AG04449 (cell line): ENCODE measurements around the gene CLCNKA.

Source experiments
- CTCF ChIA-PET: fragments of 350-600 bp; formaldehyde crosslinking; extraction: SDS; loops from one replicate; lab custom pipeline; 2021; ENCODE audit warnings: antibody characterized with exemption; lab: Yijun Ruan, JAX
- POLR2A ChIA-PET: fragments of 400-600, 350-600 bp; formaldehyde crosslinking; extraction: SDS; loops from one replicate; lab custom pipeline; 2020; ENCODE audit warnings: antibody characterized with exemption, inconsistent platforms; lab: Yijun Ruan, JAX
- DNase-seq: peaks from one replicate; pipeline ENCODE4 v3.0.0-alpha.2; 2010; ENCODE audit warnings: low read depth, low spot score
- H3K4me3 ChIP-seq: 2 replicates; pipeline ENCODE4 v1.5.1; 2011; ENCODE audit warnings: low read depth, mild to moderate bottlenecking, control low read depth, low read length
- TF ChIP-seq, protein P1 (sequence below): IDR thresholded peaks from one replicate; pipeline ENCODE4 v1.5.1; 2011; ENCODE audit warnings: mild to moderate bottlenecking, moderate library complexity, low read length, control low read depth, inconsistent platforms; ENCODE audit not compliant: insufficient read depth; ENCODE audit errors: missing control alignments

CLCNKA gene

GRCh38 chr1:16072616-16073484 is 51.0 kb downstream of the CLCNKA start:
- ChIA-PET POLR2A (no interaction called here), CTCF (interaction anchor here (0.6 to 22.9 kb wide), 33 partner anchors 4 to 292 kb away, joined by 3 to 1006 read pairs (median 4); partner anchors contain the start of genes CPLANE2, FAM131C, FBXO42 and HSPB7)
- TF ChIP-seq, protein P1, sequence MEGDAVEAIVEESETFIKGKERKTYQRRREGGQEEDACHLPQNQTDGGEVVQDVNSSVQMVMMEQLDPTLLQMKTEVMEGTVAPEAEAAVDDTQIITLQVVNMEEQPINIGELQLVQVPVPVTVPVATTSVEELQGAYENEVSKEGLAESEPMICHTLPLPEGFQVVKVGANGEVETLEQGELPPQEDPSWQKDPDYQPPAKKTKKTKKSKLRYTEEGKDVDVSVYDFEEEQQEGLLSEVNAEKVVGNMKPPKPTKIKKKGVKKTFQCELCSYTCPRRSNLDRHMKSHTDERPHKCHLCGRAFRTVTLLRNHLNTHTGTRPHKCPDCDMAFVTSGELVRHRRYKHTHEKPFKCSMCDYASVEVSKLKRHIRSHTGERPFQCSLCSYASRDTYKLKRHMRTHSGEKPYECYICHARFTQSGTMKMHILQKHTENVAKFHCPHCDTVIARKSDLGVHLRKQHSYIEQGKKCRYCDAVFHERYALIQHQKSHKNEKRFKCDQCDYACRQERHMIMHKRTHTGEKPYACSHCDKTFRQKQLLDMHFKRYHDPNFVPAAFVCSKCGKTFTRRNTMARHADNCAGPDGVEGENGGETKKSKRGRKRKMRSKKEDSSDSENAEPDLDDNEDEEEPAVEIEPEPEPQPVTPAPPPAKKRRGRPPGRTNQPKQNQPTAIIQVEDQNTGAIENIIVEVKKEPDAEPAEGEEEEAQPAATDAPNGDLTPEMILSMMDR, result peak; percentile 53
- no peak for DNase-seq
- peak overlapping the region; percentile 52 for H3K4me3 ChIP-seq

GRCh38 chr1:16073490-16074119 is 51.8 kb downstream of the CLCNKA start, which contains the start of gene FAM131C:
Gene FAM131C (minus strand): TSS chr1:16073651. CDS start chr1:16073442, 209 bp downstream.
- TF ChIP-seq, protein P1, result peak; percentile 27
- ChIA-PET POLR2A (no interaction called here), CTCF (interaction anchor here (0.6 to 22.9 kb wide), 33 partner anchors 5 to 367 kb away, joined by 3 to 1006 read pairs (median 4); partner anchors contain the start of genes CPLANE2, FAM131C, HSPB7 and NECAP2)
- DNase-seq, result no peak
- peak within 1 kb of the TSS; percentile 52 for H3K4me3 ChIP-seq

DNA sequence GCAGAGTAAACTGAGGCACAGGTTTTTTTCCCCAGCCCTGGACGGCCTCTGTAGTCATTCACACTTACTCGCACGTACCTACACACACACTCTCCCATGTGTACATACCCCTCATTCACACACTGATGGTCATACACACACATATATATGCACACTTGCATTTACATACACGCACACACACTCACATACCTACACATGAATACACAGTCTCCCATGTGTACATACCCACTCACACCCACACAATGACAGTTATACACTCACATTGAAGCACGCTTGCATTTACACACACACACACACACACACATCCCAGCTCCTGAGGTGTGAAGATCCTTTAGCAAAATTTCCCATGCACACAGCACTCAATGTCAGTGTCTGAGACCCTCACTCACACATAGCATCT is 52.4 kb downstream of the CLCNKA start:
- TF ChIP-seq, protein P1, result no peak
- no peak overlapping the region for H3K4me3 ChIP-seq
- no peak for DNase-seq
- ChIA-PET POLR2A (no interaction called here), CTCF (interaction anchor here (0.6 to 22.9 kb wide), 16 partner anchors 4 to 367 kb away, joined by 3 to 1006 read pairs (median 8); partner anchors contain the start of genes CPLANE2, FAM131C, HSPB7 and NECAP2)

- no peak for DNase-seq
- ChIA-PET CTCF (interaction anchor here (0.7 to 22.9 kb wide), 12 partner anchors 7 to 366 kb away, joined by 3 to 1006 read pairs (median 7); partner anchors contain the start of genes CPLANE2, FAM131C, NECAP2 and SRARP), POLR2A (no interaction called here)
- TF ChIP-seq, protein P1, result no peak
- no peak overlapping the region for H3K4me3 ChIP-seq
Measured at GRCh38 chr1:16075337-16076030, 53.6 kb downstream of the CLCNKA start.

GRCh38 chr1:16076031-16076864 is 54.4 kb downstream of the CLCNKA start:
- POLR2A ChIA-PET, result no interaction called here
- TF ChIP-seq, protein P1, result no peak
- no peak overlapping the region for H3K4me3 ChIP-seq
- DNase-seq, result peak; percentile 65
- CTCF ChIA-PET, result interaction anchor here (0.7 to 22.9 kb wide), 12 partner anchors 7 to 287 kb away, joined by 3 to 1006 read pairs (median 111); partner anchors contain the start of genes CPLANE2, EPHA2, FAM131C and SRARP
